GM12872 (cell line): Measurements from ENCODE around the gene PCDHA13.

Experiments
- TF ChIP-seq, protein P1 (sequence below): IDR thresholded peaks from 3 replicates; pipeline ENCODE4 v1.5.1; 2011; ENCODE audit warnings: low read depth, mild to moderate bottlenecking, low read length, moderate library complexity; ENCODE audit not compliant: insufficient read depth

Gene PCDHA13, protein sequence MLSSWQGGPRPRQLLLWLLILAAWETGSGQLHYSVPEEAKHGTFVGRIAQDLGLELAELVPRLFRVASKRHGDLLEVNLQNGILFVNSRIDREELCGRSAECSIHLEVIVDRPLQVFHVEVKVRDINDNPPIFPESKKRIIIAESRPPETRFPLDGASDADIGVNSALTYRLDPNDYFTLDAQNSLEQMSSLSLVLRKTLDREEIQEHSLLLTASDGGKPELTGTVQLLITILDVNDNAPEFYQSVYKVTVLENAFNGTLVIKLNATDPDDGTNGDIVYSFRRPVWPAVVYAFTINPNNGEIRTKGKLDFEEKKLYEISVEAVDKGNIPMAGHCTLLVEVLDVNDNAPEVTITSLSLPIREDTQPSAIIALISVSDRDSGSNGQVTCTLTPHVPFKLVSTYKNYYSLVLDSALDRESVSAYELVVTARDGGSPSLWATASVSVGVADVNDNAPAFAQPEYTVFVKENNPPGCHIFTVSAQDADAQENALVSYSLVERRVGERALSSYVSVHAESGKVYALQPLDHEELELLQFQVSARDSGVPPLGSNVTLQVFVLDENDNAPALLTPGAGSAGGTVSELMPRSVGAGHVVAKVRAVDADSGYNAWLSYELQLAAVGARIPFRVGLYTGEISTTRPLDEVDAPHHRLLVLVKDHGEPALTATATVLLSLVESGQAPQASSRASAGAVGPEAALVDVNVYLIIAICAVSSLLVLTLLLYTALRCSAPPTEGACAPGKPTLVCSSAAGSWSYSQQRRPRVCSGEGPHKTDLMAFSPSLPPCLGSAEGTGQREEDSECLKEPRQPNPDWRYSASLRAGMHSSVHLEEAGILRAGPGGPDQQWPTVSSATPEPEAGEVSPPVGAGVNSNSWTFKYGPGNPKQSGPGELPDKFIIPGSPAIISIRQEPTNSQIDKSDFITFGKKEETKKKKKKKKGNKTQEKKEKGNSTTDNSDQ

DNA sequence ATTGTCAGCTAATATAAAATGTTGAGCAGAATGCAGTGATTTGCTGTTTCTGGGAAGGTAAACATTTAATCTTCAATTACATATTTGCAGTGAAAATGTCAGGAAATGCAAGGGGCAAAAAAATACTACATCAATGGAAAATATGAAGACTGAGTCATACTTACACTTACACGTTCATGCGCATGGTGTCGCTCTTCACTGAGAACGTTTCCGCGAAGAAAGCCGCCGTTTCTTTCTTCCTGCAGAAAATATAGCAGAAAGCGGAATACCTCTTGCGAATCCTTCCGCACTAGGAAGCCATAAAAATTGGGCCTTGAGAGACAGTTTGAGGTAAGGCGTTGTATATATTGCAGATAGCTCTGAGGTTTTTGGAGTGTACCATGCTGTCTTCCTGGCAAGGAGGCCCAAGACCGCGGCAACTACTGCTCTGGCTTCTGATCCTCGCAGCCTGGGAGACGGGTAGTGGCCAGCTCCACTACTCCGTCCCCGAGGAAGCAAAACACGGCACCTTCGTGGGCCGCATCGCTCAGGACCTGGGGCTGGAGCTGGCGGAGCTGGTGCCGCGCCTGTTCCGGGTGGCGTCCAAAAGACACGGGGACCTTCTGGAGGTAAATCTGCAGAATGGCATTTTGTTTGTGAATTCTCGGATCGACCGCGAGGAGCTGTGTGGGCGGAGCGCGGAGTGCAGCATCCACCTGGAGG lies at the start of gene PCDHA13:
Gene PCDHA13 (plus strand): TSS at position 236 of the 702 bp plus-strand sequence. CDS start 145 bp downstream, at position 381.
- TF ChIP-seq, protein P1, sequence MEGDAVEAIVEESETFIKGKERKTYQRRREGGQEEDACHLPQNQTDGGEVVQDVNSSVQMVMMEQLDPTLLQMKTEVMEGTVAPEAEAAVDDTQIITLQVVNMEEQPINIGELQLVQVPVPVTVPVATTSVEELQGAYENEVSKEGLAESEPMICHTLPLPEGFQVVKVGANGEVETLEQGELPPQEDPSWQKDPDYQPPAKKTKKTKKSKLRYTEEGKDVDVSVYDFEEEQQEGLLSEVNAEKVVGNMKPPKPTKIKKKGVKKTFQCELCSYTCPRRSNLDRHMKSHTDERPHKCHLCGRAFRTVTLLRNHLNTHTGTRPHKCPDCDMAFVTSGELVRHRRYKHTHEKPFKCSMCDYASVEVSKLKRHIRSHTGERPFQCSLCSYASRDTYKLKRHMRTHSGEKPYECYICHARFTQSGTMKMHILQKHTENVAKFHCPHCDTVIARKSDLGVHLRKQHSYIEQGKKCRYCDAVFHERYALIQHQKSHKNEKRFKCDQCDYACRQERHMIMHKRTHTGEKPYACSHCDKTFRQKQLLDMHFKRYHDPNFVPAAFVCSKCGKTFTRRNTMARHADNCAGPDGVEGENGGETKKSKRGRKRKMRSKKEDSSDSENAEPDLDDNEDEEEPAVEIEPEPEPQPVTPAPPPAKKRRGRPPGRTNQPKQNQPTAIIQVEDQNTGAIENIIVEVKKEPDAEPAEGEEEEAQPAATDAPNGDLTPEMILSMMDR: no peak

DNA sequence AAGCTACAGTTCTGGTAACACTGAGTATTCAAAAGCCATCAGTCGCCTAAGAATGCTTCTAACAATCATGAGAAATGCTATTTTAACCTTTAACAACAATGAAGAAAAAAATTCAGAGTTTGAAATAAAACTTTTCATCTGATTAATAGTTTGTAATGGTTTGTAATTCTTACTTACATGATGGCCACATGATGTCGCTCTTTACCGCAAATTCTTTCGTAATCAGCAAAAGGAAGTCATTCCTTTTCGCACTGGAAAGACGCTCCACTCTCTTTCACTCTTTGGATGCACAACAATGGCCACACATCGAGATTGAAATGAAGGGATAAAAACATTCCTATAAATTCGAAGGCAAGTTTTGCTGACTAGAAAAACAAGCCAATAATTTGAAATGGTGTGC lies 47.9 kb upstream of the PCDHA13 start, which contains the start of gene PCDHA7:
Gene PCDHA7 (plus strand): TSS at position 277 of the 400 bp plus-strand sequence. CDS start 115 bp downstream, at position 392.
- TF ChIP-seq, protein P1: no peak

DNA sequence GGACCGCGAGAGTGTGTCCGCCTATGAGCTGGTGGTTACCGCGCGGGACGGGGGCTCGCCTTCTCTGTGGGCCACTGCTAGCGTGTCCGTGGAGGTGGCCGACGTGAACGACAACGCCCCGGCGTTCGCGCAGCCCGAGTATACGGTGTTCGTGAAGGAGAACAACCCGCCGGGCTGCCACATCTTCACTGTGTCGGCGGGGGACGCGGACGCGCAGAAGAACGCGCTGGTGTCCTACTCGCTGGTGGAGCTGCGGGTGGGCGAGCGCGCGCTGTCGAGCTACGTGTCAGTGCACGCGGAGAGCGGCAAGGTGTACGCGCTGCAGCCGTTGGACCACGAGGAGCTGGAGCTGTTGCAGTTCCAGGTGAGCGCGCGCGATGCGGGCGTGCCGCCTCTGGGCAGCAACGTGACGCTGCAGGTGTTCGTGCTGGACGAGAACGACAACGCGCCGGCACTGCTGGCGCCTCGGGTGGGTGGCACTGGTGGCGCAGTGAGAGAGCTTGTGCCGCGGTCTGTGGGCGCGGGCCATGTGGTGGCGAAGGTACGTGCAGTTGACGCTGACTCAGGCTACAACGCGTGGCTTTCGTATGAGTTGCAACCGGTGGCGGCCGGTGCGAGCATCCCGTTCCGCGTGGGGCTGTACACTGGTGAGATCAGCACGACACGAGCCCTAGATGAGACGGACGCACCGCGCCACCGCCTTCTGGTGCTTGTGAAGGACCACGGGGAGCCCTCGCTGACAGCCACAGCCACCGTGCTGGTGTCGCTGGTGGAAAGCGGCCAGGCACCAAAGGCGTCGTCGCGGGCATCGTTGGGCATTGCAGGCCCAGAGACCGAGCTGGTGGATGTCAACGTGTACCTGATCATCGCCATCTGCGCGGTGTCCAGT lies 46.1 kb upstream of the PCDHA13 start:
- TF ChIP-seq, protein P1: no peak

DNA sequence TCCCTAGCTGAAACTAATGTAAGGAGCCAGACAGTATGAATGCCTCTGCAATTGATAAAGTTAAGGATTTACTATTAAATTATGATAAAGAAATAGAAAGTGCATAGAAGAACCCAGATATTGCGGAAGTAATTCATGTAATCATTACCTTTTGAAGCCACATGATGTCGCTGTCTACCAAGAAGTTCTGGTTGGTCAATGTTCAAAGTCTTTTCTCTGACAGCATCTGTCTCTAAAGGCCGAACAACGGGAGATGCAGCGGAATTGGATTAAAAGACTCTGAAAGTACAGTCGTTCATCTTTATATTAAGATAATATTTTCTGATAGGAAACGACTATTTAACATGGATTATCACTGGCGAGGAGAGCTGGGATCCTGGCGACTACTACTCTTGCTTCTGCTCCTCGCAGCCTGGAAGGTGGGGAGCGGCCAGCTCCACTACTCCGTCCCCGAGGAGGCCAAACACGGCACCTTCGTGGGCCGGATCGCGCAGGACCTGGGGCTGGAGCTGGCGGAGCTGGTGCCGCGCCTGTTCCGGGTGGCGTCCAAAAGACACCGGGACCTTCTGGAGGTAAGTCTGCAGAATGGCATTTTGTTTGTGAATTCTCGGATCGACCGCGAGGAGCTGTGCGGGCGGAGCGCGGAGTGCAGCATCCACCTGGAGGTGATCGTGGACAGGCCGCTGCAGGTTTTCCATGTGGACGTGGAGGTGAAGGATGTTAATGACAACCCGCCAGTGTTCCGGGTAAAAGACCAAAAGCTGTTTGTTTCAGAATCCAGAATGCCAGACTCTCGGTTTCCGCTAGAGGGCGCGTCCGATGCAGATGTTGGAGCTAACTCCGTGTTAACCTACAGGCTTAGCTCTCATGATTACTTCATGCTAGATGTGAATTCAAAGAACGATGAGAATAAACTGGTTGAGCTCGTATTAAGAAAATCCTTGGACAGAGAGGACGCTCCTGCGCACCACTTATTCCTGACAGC lies 40.7 kb upstream of the PCDHA13 start, which contains the start of gene PCDHA8:
Gene PCDHA8 (plus strand): TSS at position 210 of the 985 bp plus-strand sequence. CDS start 135 bp downstream, at position 345.
- TF ChIP-seq, protein P1: peak; percentile 25; the same call in 1 of the 3 replicates

DNA sequence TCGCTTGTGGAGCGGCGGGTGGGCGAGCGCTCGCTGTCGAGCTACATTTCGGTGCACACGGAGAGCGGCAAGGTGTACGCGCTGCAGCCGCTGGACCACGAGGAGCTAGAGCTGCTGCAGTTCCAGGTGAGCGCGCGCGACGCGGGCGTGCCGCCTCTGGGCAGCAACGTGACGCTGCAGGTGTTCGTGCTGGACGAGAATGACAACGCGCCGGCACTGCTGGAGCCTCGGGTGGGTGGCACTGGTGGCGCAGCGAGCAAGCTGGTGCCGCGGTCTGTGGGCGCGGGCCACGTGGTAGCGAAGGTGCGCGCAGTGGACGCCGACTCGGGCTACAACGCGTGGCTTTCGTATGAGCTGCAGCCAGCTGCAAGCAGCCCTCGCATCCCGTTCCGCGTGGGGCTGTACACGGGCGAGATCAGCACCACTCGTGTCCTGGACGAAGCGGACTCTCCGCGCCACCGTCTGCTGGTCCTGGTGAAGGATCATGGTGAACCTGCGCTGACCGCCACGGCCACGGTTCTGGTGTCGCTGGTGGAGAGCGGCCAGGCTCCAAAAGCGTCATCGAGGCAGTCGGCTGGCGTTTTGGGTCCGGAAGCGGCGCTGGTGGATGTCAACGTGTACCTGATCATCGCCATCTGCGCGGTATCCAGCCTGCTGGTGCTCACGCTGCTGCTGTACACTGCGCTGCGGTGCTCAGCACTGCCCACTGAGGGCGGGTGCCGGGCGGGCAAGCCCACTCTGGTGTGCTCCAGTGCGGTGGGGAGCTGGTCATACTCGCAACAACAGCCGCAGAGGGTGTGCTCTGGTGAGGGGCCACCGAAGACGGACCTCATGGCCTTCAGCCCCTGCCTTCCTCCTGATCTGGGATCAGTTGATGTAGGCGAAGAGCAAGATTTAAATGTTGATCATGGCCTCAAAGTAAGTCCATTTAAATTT lies 38.9 kb upstream of the PCDHA13 start:
- TF ChIP-seq, protein P1: no peak
